IMR-90 (cell line): ENCODE results near the gene SERPINB4. TPM values are rescaled to one million over a fixed set of nuclear protein-coding genes. Genes with fewer than 3 reads are reported as not detected.

Experiments
- ATAC-seq: fragments of 200-7000 bp; cut with Tn5 transposase; 2 replicates; pipeline ENCODE4 v1.9.1; 2020; ENCODE audit warnings: low read depth, mild to moderate bottlenecking, moderate library complexity
- BruUV-seq: library from RNA; stranded (reverse); fragments of 400-500 nt; replicated peaks from 2 replicates; lab custom pipeline; 2021; lab: Mats Ljungman, UMichigan
- CTCF ChIA-PET: fragments of 300-600 bp; formaldehyde crosslinking; extraction: SDS; loops from one replicate; lab custom pipeline; 2021; ENCODE audit warnings: antibody characterized with exemption; lab: Yijun Ruan, JAX
- POLR2A ChIA-PET: fragments of 300-600 bp; sonication (Branson Sonifier 250); formaldehyde crosslinking; loops from one replicate; lab custom pipeline; 2022; ENCODE audit warnings: antibody characterized with exemption; ENCODE audit not compliant: unreplicated experiment; lab: Charles Lee
- DNase-seq: peaks from one replicate; pipeline ENCODE4 v3.0.0; 2013
- H2AFZ ChIP-seq: replicated peaks from 2 replicates; pipeline ENCODE3; 2013; ENCODE audit warnings: low read length, mild to moderate bottlenecking; ENCODE audit not compliant: poor library complexity
- H2AK5ac ChIP-seq: 2 replicates; pipeline ENCODE4 v1.6.1; 2013; ENCODE audit warnings: low read depth, low read length, inconsistent platforms
- H2AK9ac ChIP-seq: replicated peaks from 2 replicates; pipeline ENCODE3; 2013; ENCODE audit warnings: mild to moderate bottlenecking, low read depth, low read length, moderate library complexity; ENCODE audit not compliant: poor library complexity
- H2BK120ac ChIP-seq: 2 replicates; pipeline ENCODE4 v1.6.1; 2013; ENCODE audit warnings: low read depth, low read length, inconsistent platforms
- H2BK15ac ChIP-seq: 3 replicates; pipeline ENCODE4 v1.6.1; 2013; ENCODE audit warnings: low read depth, low read length, inconsistent platforms
- H2BK20ac ChIP-seq: 2 replicates; pipeline ENCODE4 v1.6.1; 2013; ENCODE audit warnings: low read depth, mild to moderate bottlenecking, inconsistent platforms, low read length, moderate library complexity
- H2BK5ac ChIP-seq: 2 replicates; pipeline ENCODE4 v1.6.1; 2013; ENCODE audit warnings: mild to moderate bottlenecking, low read depth, low read length, inconsistent platforms; ENCODE audit not compliant: poor library complexity, severe bottlenecking
- H3K14ac ChIP-seq: replicated peaks from 2 replicates; pipeline ENCODE4 v1.6.1; 2013; ENCODE audit warnings: low read depth, low read length, inconsistent platforms
- H3K18ac ChIP-seq: 2 replicates; pipeline ENCODE4 v1.6.1; 2013; ENCODE audit warnings: low read depth, low read length, control low read depth
- H3K23ac ChIP-seq: 2 replicates; pipeline ENCODE4 v1.6.1; 2013; ENCODE audit warnings: low read depth, low read length, inconsistent platforms
- H3K27ac ChIP-seq: 2 replicates; pipeline ENCODE4 v1.5.1; 2013; ENCODE audit warnings: mild to moderate bottlenecking, control low read depth, low read length; ENCODE audit not compliant: insufficient read depth
- H3K27me3 ChIP-seq: 2 replicates; pipeline ENCODE4 v1.6.1; 2013; ENCODE audit warnings: low read length; ENCODE audit not compliant: control insufficient read depth, insufficient read depth
- H3K36me3 ChIP-seq: 2 replicates; pipeline ENCODE4 v1.6.1; 2013; ENCODE audit warnings: low read length, mixed read lengths; ENCODE audit not compliant: control insufficient read depth, insufficient read depth
- H3K4ac ChIP-seq: 2 replicates; pipeline ENCODE4 v1.6.1; 2013; ENCODE audit warnings: low read depth, low read length, inconsistent platforms
- H3K4me1 ChIP-seq: 2 replicates; pipeline ENCODE4 v1.6.1; 2013; ENCODE audit warnings: low read length, mixed read lengths; ENCODE audit not compliant: control insufficient read depth, insufficient read depth
- H3K4me2 ChIP-seq: 2 replicates; pipeline ENCODE4 v1.6.1; 2013; ENCODE audit warnings: low read depth, mild to moderate bottlenecking, control low read depth, low read length, moderate library complexity
- H3K4me3 ChIP-seq: 2 replicates; pipeline ENCODE4 v1.5.1; 2013; ENCODE audit warnings: low read depth, mild to moderate bottlenecking, control low read depth, low read length, moderate library complexity; ENCODE audit not compliant: insufficient read depth
- H3K56ac ChIP-seq: 2 replicates; pipeline ENCODE4 v1.6.1; 2013; ENCODE audit warnings: low read length, inconsistent platforms; ENCODE audit not compliant: insufficient read depth; ENCODE audit errors: extremely low read depth
- H3K79me1 ChIP-seq, 2 experiments: 2 replicates each; pipeline ENCODE4 v1.6.1; 2013; ENCODE audit warnings: low read length in 2 of 2, inconsistent platforms in 1 of 2, low read depth in 1 of 2
- H3K9ac ChIP-seq: 2 replicates; pipeline ENCODE4 v1.6.1; 2013; ENCODE audit warnings: low read depth, low read length, control low read depth
- H3K9me1 ChIP-seq: 2 replicates; pipeline ENCODE4 v1.6.1; 2013; ENCODE audit warnings: low read length, inconsistent platforms; ENCODE audit not compliant: insufficient read depth
- H3K9me3 ChIP-seq: 2 replicates; pipeline ENCODE4 v1.6.1; 2013; ENCODE audit warnings: low read length; ENCODE audit not compliant: control insufficient read depth, insufficient read depth
- H4K20me1 ChIP-seq: 2 replicates; pipeline ENCODE4 v1.6.1; 2013; ENCODE audit warnings: low read length, inconsistent platforms; ENCODE audit not compliant: insufficient read depth
- H4K5ac ChIP-seq: 2 replicates; pipeline ENCODE4 v1.6.1; 2013; ENCODE audit warnings: mild to moderate bottlenecking, low read depth, low read length, control low read depth
- H4K8ac ChIP-seq, 2 experiments: 2 replicates each; pipeline ENCODE4 v1.6.1; 2013; ENCODE audit warnings: low read depth in 2 of 2, low read length in 2 of 2, control low read depth in 1 of 2, inconsistent platforms in 1 of 2
- H4K91ac ChIP-seq: 2 replicates; pipeline ENCODE4 v1.6.1; 2013; ENCODE audit warnings: low read depth, low read length, inconsistent platforms; ENCODE audit not compliant: insufficient read depth
- BHLHE40 ChIP-seq: fragments of 150-350 bp; IDR thresholded peaks from 2 replicates; pipeline ENCODE4 v1.6.1; 2016; ENCODE audit warnings: mild to moderate bottlenecking, low read depth, low read length
- CEBPB ChIP-seq: IDR thresholded peaks from 2 replicates; pipeline ENCODE4 v1.6.1; 2012; ENCODE audit warnings: low read depth, low read length, improper control_type of control experiment
- MXI1 ChIP-seq: IDR thresholded peaks from 2 replicates; pipeline ENCODE4 v1.6.1; 2012; ENCODE audit warnings: low read depth, mild to moderate bottlenecking, low read length, moderate library complexity, borderline replicate concordance
- RCOR1 ChIP-seq: IDR thresholded peaks from 2 replicates; pipeline ENCODE4 v1.6.1; 2012; ENCODE audit warnings: mild to moderate bottlenecking, low read length, improper control_type of control experiment; ENCODE audit not compliant: insufficient replicate concordance
- WGBS, 2 experiments: methylation state at CpG; one replicate each; pipeline versions ENCODE4 v1.1.5 to v1.1.7; 2013; ENCODE audit warnings: missing lambda C conversion rate in 2 of 2; ENCODE audit not compliant: insufficient read length in 1 of 2; ENCODE audit errors: extremely low coverage in 2 of 2; 5-methylcytosine and 5-hydroxymethylcytosine counted together
- dilution Hi-C: fragments of 300-500 bp; cut with HindIII; formaldehyde crosslinking; loops from one replicate; pipeline ENCODE4 v1.14.3; 2018; ENCODE audit warnings: low sequenced_read_pairs; ENCODE audit not compliant: unreplicated experiment
- in situ Hi-C: fragments of 300-500 bp; cut with MboI; formaldehyde crosslinking; loops from 3 replicates; pipeline ENCODE4 v1.14.3; 2019; ENCODE audit warnings: low sequenced_read_pairs, inconsistent platforms, mixed read lengths
- intact Hi-C: fragments of 100-400 bp; cut with micrococcal nuclease; formaldehyde crosslinking; loops from 2 replicates; pipeline ENCODE4 v1.10.0; 2022
- polyA plus RNA-seq, 3 experiments: library from polyadenylated mRNA; depleted of rRNA; stranded (reverse); fragments of >200 nt; gene quantifications; 2 replicates each; pipeline ENCODE4 v1.2.3, GENCODE V29; 2012; ENCODE audit warnings: low replicate concordance in 1 of 3
- total RNA-seq: library from RNA; depleted of rRNA; stranded (reverse); fragments of >200 nt; gene quantifications from 2 replicates; pipeline ENCODE4 v1.2.3, GENCODE V29; 2012
- TF ChIP-seq, protein P1 (sequence below): fragments of 150-350 bp; IDR thresholded peaks from 2 replicates; pipeline ENCODE4 v1.6.1; 2017; ENCODE audit warnings: mild to moderate bottlenecking, antibody characterized with exemption, low read length, low read depth
- TF ChIP-seq, protein P2 (sequence below): conservative IDR thresholded peaks from 2 replicates; pipeline ENCODE4 v1.5.1; 2012; ENCODE audit warnings: mild to moderate bottlenecking, low read depth, low read length, improper control_type of control experiment

Gene SERPINB4
- total and polyA plus RNA-seq, 2 of the 4 experiments (the other 2 are of a cell fraction) = not detected

DNA sequence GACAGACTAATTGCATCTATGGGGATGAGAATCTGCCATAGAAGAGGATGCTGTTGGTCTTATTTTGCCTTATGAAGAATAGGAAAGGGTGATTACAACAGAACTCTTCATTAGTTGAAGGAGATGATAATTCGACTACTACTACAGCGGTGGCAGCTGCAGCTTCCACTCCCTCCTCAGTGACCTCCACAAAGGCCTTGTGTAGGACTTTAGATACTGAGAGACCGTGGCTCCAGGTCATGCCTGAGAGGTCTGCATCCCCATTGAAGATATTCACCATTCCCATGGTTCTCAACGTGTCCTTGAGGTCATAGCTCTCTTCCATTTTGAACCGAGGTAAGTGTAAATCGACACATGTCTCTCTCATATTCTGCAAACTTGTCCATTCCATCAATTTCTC lies 6.4 kb downstream of the SERPINB4 start:
- H3K56ac ChIP-seq = no peak overlapping the region
- dilution Hi-C loops = no loop called here
- H4K91ac ChIP-seq = no peak overlapping the region
- H3K27me3 ChIP-seq = no peaks in the 10 kb centered on the region
- no peak overlapping the region for H2AK5ac ChIP-seq
- CTCF ChIA-PET = no interaction called here
- H4K20me1 ChIP-seq = no peaks in the 10 kb centered on the region
- ATAC-seq (no peak), DNase-seq (no peak)
- WGBS, 2 experiments = no CpG with 5 or more reads among the region's 6 CpGs
- H3K4me1 ChIP-seq = no peaks in the 10 kb centered on the region
- intact Hi-C loops = no loop called here
- POLR2A ChIA-PET = no interaction called here
- no peak overlapping the region for H2AK9ac ChIP-seq
- H3K23ac ChIP-seq = no peak overlapping the region
- H2BK120ac ChIP-seq = no peak overlapping the region
- H3K4me3 ChIP-seq = no peak overlapping the region
- H3K79me1 ChIP-seq = no peaks in the 10 kb centered on the region
- no peak overlapping the region for H3K9ac ChIP-seq
- H3K18ac ChIP-seq = no peak overlapping the region
- H3K14ac ChIP-seq = no peak overlapping the region
- no peak overlapping the region for H3K4ac ChIP-seq
- BruUV-seq = no TSS peak
- H4K8ac ChIP-seq = no peak overlapping the region
- no peak overlapping the region for H2BK5ac ChIP-seq
- H2BK15ac ChIP-seq = no peak overlapping the region
- no peak overlapping the region for H3K4me2 ChIP-seq
- H4K5ac ChIP-seq = no peak overlapping the region
- TF ChIP-seq, protein P1, sequence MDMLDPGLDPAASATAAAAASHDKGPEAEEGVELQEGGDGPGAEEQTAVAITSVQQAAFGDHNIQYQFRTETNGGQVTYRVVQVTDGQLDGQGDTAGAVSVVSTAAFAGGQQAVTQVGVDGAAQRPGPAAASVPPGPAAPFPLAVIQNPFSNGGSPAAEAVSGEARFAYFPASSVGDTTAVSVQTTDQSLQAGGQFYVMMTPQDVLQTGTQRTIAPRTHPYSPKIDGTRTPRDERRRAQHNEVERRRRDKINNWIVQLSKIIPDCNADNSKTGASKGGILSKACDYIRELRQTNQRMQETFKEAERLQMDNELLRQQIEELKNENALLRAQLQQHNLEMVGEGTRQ = no peak
- TF ChIP-seq BHLHE40 (no peak), RCOR1 (no peak), CEBPB (no peak), MXI1 (no peak)
- TF ChIP-seq, protein P2, sequence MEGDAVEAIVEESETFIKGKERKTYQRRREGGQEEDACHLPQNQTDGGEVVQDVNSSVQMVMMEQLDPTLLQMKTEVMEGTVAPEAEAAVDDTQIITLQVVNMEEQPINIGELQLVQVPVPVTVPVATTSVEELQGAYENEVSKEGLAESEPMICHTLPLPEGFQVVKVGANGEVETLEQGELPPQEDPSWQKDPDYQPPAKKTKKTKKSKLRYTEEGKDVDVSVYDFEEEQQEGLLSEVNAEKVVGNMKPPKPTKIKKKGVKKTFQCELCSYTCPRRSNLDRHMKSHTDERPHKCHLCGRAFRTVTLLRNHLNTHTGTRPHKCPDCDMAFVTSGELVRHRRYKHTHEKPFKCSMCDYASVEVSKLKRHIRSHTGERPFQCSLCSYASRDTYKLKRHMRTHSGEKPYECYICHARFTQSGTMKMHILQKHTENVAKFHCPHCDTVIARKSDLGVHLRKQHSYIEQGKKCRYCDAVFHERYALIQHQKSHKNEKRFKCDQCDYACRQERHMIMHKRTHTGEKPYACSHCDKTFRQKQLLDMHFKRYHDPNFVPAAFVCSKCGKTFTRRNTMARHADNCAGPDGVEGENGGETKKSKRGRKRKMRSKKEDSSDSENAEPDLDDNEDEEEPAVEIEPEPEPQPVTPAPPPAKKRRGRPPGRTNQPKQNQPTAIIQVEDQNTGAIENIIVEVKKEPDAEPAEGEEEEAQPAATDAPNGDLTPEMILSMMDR = no peak
- H3K9me3 ChIP-seq = no peaks in the 10 kb centered on the region
- no peak overlapping the region for H3K27ac ChIP-seq
- in situ Hi-C loops = no loop called here
- no peaks in the 10 kb centered on the region for H3K9me1 ChIP-seq
- H3K36me3 ChIP-seq = no peaks in the 10 kb centered on the region
- H2AFZ ChIP-seq = no peak overlapping the region
- no peak overlapping the region for H2BK20ac ChIP-seq
